ENCODE measurements around the gene PTAFR.
"Not testable (repeated sequence)": the region's sequence is repeated elsewhere in the genome, so short reads cannot be mapped to it uniquely, and the experiment has no call there.

Gene PTAFR

GRCh38 chr1:28147264-28148094 lies 29.0 kb downstream of the PTAFR start:
- Histone ChIP-seq H3K9me3 (ENCODE audit: low read length) (no peaks in the 10 kb centered on the region), H3K4me1 (ENCODE audit: insufficient read depth, low read length) (no peaks in the 10 kb centered on the region), H3K36me3 (ENCODE audit: insufficient read depth, low read length) (no peaks in the 10 kb centered on the region), H2AFZ (ENCODE audit: low read depth, low read length) (no peak overlapping the region), H3K27me3 (ENCODE audit: insufficient read depth, low read length) (no peaks in the 10 kb centered on the region), H3K4me3 (ENCODE audit: low read length) (no peak overlapping the region)

- H3K4me1 ChIP-seq (ENCODE audit: insufficient read depth, low read length) = no peaks in the 10 kb centered on the region
- no peak overlapping the region for H3K4me3 ChIP-seq (ENCODE audit: low read length)
- no peaks in the 10 kb centered on the region for H3K36me3 ChIP-seq (ENCODE audit: insufficient read depth, low read length)
- no peak overlapping the region for H2AFZ ChIP-seq (ENCODE audit: low read depth, low read length)
- H3K27me3 ChIP-seq (ENCODE audit: insufficient read depth, low read length) = no peaks in the 10 kb centered on the region
- no peaks in the 10 kb centered on the region for H3K9me3 ChIP-seq (ENCODE audit: low read length)
Measured at GRCh38 chr1:28145728-28146127, 30.8 kb downstream of the PTAFR start.

- Histone ChIP-seq H3K4me3 (ENCODE audit: low read length) (no peak overlapping the region), H3K27me3 (ENCODE audit: insufficient read depth, low read length) (no peaks in the 10 kb centered on the region), H3K9me3 (ENCODE audit: low read length) (no peaks in the 10 kb centered on the region), H3K4me1 (ENCODE audit: insufficient read depth, low read length) (no peaks in the 10 kb centered on the region), H2AFZ (ENCODE audit: low read depth, low read length) (no peak overlapping the region), H3K36me3 (ENCODE audit: insufficient read depth, low read length) (no peaks in the 10 kb centered on the region)
Measured at GRCh38 chr1:28144203-28145135, 32.0 kb downstream of the PTAFR start.

GRCh38 chr1:28143496-28144202 lies 32.8 kb downstream of the PTAFR start:
- no peak overlapping the region for H2AFZ ChIP-seq (ENCODE audit: low read depth, low read length)
- no peaks in the 10 kb centered on the region for H3K4me1 ChIP-seq (ENCODE audit: insufficient read depth, low read length)
- H3K9me3 ChIP-seq (ENCODE audit: low read length) = no peaks in the 10 kb centered on the region
- H3K4me3 ChIP-seq (ENCODE audit: low read length) = no peak overlapping the region
- no peaks in the 10 kb centered on the region for H3K27me3 ChIP-seq (ENCODE audit: insufficient read depth, low read length)
- H3K36me3 ChIP-seq (ENCODE audit: insufficient read depth, low read length) = no peaks in the 10 kb centered on the region

- H3K36me3 ChIP-seq (ENCODE audit: insufficient read depth, low read length) = no peaks in the 10 kb centered on the region
- H3K27me3 ChIP-seq (ENCODE audit: insufficient read depth, low read length) = no peaks in the 10 kb centered on the region
- no peaks in the 10 kb centered on the region for H3K9me3 ChIP-seq (ENCODE audit: low read length)
- H3K4me1 ChIP-seq (ENCODE audit: insufficient read depth, low read length) = no peaks in the 10 kb centered on the region
- H2AFZ ChIP-seq (ENCODE audit: low read depth, low read length) = no peak overlapping the region
- H3K4me3 ChIP-seq (ENCODE audit: low read length) = no peak overlapping the region
Measured at GRCh38 chr1:28141685-28142084, 34.8 kb downstream of the PTAFR start.

- H2AFZ ChIP-seq (ENCODE audit: low read depth, low read length); H3K4me1 ChIP-seq (ENCODE audit: insufficient read depth, low read length); H3K36me3 ChIP-seq (ENCODE audit: insufficient read depth, low read length); H3K9me3 ChIP-seq (ENCODE audit: low read length); H3K4me3 ChIP-seq (ENCODE audit: low read length); H3K27me3 ChIP-seq (ENCODE audit: insufficient read depth, low read length): not testable (repeated sequence)
Measured at GRCh38 chr1:28139866-28140265, 36.6 kb downstream of the PTAFR start.

- no peaks in the 10 kb centered on the region for H3K27me3 ChIP-seq (ENCODE audit: insufficient read depth, low read length)
- H3K4me1 ChIP-seq (ENCODE audit: insufficient read depth, low read length) = no peaks in the 10 kb centered on the region
- no peak overlapping the region for H3K4me3 ChIP-seq (ENCODE audit: low read length)
- H2AFZ ChIP-seq (ENCODE audit: low read depth, low read length) = no peak overlapping the region
- H3K9me3 ChIP-seq (ENCODE audit: low read length) = no peaks in the 10 kb centered on the region
- H3K36me3 ChIP-seq (ENCODE audit: insufficient read depth, low read length) = no peaks in the 10 kb centered on the region
Measured at GRCh38 chr1:28139025-28139712, 37.3 kb downstream of the PTAFR start.

GRCh38 chr1:28136922-28137613 lies 39.4 kb downstream of the PTAFR start:
- no peaks in the 10 kb centered on the region for H3K36me3 ChIP-seq (ENCODE audit: insufficient read depth, low read length)
- no peaks in the 10 kb centered on the region for H3K27me3 ChIP-seq (ENCODE audit: insufficient read depth, low read length)
- H3K4me1 ChIP-seq (ENCODE audit: insufficient read depth, low read length) = no peaks in the 10 kb centered on the region
- H3K9me3 ChIP-seq (ENCODE audit: low read length) = peaks cover 2% of the 10 kb centered on the region
- no peak overlapping the region for H2AFZ ChIP-seq (ENCODE audit: low read depth, low read length)
- no peak overlapping the region for H3K4me3 ChIP-seq (ENCODE audit: low read length)

- Histone ChIP-seq H3K4me3 (ENCODE audit: low read length) (no peak overlapping the region), H3K9me3 (ENCODE audit: low read length) (peaks cover 2% of the 10 kb centered on the region), H2AFZ (ENCODE audit: low read depth, low read length) (no peak overlapping the region), H3K36me3 (ENCODE audit: insufficient read depth, low read length) (no peaks in the 10 kb centered on the region), H3K27me3 (ENCODE audit: insufficient read depth, low read length) (no peaks in the 10 kb centered on the region), H3K4me1 (ENCODE audit: insufficient read depth, low read length) (no peaks in the 10 kb centered on the region)
Measured at GRCh38 chr1:28136169-28136921, 40.1 kb downstream of the PTAFR start.

- Histone ChIP-seq H3K4me1 (ENCODE audit: insufficient read depth, low read length) (no peaks in the 10 kb centered on the region), H3K4me3 (ENCODE audit: low read length) (no peak overlapping the region), H3K27me3 (ENCODE audit: insufficient read depth, low read length) (no peaks in the 10 kb centered on the region), H3K36me3 (ENCODE audit: insufficient read depth, low read length) (no peaks in the 10 kb centered on the region), H2AFZ (ENCODE audit: low read depth, low read length) (no peak overlapping the region), H3K9me3 (ENCODE audit: low read length) (peaks cover 2% of the 10 kb centered on the region)
Measured at GRCh38 chr1:28135371-28136168, 40.9 kb downstream of the PTAFR start.

- Histone ChIP-seq H3K4me1 (ENCODE audit: insufficient read depth, low read length) (no peaks in the 10 kb centered on the region), H3K9me3 (ENCODE audit: low read length) (peaks cover 2% of the 10 kb centered on the region), H3K36me3 (ENCODE audit: insufficient read depth, low read length) (no peaks in the 10 kb centered on the region), H3K4me3 (ENCODE audit: low read length) (no peak overlapping the region), H3K27me3 (ENCODE audit: insufficient read depth, low read length) (no peaks in the 10 kb centered on the region), H2AFZ (ENCODE audit: low read depth, low read length) (no peak overlapping the region)
Measured at GRCh38 chr1:28134651-28135207, 41.8 kb downstream of the PTAFR start.

Data from neuron (in vitro differentiated cells).